Stomach (tissue), 4 donors: Measurements from ENCODE around the gene AKAP12.

ENCODE experiments used
- CTCF ChIP-seq, 7 experiments: fragments of 450-650 bp in 4 of 7; fragments of 200-600 bp in 3 of 7; sonication (generic) in 3 of 7; IDR thresholded peaks; one replicate each; pipeline ENCODE4 v1.5.1; 2016 to 2019; ENCODE audit warnings: antibody characterized with exemption in 7 of 7, control low read depth in 2 of 7, mild to moderate bottlenecking in 1 of 7
- POLR2A ChIP-seq, 4 donors: fragments of 450-650 bp; IDR thresholded peaks; one replicate each; pipeline ENCODE4 v1.6.1; 2016; ENCODE audit warnings: antibody characterized with exemption in 4 of 4, control low read depth in 2 of 4, mild to moderate bottlenecking in 1 of 4, moderate library complexity in 1 of 4

- TF ChIP-seq CTCF (IDR thresholded peaks at IDR 0.05) (no peak), POLR2A (IDR thresholded peaks at IDR 0.05) (no peak)
Measured at GRCh38 chr6:151207674-151208073, 32.1 kb upstream of the AKAP12 start.
